ENCODE measurements around the gene SERINC5. TPM values are rescaled to one million over a fixed set of nuclear protein-coding genes. Genes with fewer than 3 reads are reported as not detected.
"Not testable (repeated sequence)": the region's sequence is repeated elsewhere in the genome, so short reads cannot be mapped to it uniquely, and the experiment has no call there.

Gene SERINC5
- 10.7 TPM for total RNA-seq
- long read RNA-seq, full-length matches to known transcripts: 1 of 4 reads
- long read RNA-seq, partial matches to known transcripts: 0 of 4 reads
- long read RNA-seq, other reads (novel, unspliced or antisense): 3 of 4 reads

DNA sequence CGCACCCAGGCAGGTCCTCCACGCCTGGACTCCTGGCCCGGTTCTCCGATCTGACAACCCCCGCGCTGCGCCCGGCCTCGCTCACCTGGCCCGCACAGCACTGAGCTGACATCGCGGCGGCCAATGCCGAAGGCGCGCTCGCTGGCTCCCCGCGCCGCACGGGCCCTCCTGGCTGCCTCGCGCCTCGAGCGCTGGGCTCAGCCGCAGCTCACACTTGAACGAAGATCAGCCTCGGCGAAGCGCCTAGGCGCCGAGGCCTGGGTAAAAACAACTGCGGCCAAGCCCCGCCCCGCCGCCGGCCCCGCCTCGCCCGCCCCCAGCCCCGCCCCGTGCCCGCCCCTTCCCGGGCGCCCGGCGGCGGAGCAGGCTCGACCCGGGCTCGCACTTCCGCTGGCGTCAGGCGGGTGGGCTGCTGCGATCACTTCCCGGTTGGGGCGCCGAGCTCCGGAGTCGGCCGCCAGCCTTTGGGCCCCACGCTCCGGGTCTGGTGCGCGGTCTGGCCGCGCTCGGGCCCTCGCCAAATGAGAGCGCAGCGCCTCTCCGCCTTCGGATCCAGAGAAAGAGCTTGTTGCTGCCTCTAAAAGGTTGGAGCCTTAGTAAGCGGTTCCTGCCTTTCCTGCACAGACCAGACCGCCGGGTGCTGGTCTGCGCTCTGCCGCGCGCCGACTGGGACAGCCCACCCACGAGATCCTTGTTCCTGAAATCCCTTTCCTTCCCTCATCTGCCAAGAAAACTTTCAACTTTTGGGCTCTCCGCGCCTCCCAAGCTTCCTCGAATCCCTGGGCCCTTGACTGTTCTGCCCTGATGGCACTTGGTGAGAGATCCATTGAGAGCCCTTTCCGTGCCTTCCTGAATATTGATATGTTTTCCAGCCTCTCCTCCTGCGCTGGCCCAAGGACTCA, at the start of gene SERINC5:
Gene SERINC5, minus strand, starts transcription at position 238 of the 902 bp plus-strand sequence. Its CDS starts 126 bp downstream, at position 112.
- DNase-seq: peak; percentile 92
- intact Hi-C loops (cut with DNase I): no loop called here
- peak; percentile 93 for ATAC-seq (ENCODE audit: poor library complexity)

DNA sequence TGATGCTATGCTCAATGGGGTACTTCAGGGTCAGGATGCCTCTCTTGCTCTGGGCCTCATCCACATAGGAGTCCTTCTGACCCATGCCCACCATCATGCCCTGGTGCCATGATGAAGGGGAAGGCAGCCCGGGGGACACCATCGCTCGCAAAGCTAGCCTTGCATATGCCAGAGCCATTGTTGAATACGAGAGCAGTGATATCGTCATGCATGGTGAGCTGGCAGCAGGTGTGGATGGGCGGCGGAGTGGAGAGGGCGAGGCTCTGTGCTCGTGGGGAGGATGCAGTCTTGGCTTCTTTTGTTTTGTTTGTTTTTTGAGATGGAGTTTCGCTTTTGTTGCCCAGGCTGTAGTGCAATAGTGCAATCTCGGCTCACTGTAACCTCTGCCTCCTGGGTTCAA, 46.8 kb upstream of the SERINC5 start:
- intact Hi-C loops (cut with DNase I): no loop called here
- DNase-seq: no peak
- no peak for ATAC-seq (ENCODE audit: poor library complexity)

DNA sequence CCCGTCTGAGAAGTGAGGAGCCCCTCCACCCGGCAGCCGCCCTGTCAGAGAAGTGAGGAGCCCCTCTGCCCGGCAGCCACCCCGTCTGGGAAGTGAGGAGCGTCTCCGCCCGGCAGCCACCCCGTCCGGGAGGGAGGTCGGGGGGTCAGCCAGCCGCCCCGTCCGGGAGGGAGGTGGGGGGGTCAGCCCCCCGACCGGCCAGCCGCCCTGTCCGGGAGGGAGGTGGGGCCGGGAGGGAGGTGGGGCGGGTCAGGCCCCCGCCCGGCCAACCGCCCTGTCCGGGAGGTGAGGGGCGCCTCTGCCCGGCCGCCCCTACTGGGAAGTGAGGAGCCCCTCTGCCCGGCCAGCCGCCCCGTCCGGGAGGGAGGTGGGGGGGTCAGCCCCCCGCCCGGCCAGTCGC, 45.5 kb upstream of the SERINC5 start:
- intact Hi-C loops (cut with DNase I); DNase-seq; ATAC-seq (ENCODE audit: poor library complexity): not testable (repeated sequence)

DNA sequence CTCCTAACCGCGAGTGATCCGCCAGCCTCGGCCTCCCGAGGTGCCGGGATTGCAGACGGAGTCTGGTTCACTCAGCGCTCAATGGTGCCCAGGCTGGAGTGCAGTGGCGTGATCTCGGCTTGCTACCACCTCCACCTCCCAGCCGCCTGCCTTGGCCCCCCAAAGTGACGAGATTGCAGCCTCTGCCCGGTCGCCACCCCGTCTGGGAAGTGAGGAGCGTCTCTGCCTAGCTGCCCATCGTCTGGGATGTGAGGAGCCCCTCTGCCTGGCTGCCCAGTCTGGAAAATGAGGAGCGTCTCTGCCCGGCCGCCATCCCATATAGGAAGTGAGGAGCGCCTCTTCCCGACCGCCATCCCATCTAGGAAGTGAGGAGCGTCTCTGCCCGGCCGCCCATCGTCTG, 44.9 kb upstream of the SERINC5 start:
- ATAC-seq (ENCODE audit: poor library complexity); intact Hi-C loops (cut with DNase I); DNase-seq: not testable (repeated sequence)

DNA sequence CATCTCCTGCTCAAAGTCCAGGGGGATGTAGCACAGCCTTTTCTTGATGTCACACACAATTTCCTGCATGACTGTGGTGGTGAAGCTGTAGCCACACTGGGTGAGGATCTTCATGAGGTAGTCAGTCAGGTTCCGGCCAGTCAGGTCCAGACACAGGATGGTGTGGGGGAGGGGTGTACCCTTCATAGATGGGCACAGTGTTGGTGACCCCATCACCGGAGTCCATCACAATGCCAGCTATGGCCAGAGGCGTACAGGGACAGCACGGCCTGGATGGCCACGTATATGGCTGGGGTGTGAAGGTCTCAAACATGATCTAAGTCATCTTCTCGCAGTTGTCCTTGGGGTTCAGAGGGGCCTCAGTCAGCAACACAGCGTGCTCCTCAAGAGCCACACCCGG, 44.3 kb upstream of the SERINC5 start:
- intact Hi-C loops (cut with DNase I): no loop called here
- DNase-seq: no peak

DNA sequence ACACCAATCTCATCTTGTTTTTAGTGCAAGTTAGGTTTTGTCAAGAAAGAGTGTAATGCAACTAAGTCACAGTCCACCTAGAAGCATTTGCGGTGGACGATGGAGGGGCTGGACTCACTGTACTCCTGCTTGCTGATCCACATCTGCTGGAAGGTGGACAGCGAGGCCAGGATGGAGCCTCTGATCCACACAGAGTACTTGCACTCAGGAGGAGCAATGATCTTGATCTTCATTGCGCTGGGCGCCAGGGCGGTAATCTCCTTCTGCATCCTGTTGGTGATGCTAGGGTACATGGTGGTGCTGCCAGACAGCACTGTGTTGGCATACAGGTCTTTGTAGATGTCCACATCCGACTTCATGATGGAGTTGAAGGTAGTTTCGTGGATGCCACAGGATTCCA, 43.8 kb upstream of the SERINC5 start:
- intact Hi-C loops (cut with DNase I): no loop called here
- no peak for DNase-seq
- ATAC-seq (ENCODE audit: poor library complexity): no peak

More for the DNA sequence above, 44.3 kb upstream of the SERINC5 start:
- ATAC-seq (ENCODE audit: poor library complexity): no peak

DNA sequence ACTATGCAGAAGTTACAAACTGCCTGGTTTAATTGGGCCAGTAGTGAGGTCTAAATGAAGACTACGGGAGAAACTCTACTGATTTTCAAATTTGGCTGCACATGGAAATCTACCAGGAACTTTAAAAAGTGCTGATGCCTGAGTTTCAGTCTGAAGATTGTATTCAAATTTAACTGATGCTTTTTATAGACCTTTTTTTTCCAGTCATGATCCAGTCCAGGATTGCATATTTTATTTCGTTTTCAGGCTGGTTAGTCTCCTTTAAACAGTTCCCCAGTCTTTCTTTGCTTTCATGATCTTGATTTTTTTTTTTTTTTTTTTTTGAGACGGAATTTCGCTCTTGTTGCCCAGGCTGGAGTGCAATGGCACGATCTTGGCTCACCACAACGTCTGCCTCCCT, 40.3 kb upstream of the SERINC5 start:
- no peak for ATAC-seq (ENCODE audit: poor library complexity)
- intact Hi-C loops (cut with DNase I): no loop called here
- DNase-seq: no peak

DNA sequence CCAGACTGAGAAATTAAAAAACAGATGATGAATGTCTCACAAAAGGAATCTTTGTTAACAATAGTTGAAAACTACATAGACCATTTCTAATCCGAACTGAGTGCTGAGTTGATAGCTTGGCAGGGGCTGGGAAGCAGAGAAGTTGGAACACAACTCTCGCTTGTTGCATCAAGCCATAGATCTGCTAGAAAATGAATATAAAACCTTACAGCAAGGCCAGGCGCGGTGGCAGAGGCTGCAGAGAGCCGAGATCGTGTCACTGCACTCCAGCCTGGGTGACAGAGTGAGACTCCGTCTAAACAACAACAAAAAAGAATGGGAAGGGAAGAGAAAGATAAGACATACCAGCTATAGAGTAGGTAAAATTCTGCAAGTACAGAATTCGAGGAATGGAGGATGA, 35.9 kb upstream of the SERINC5 start:
- DNase-seq: no peak
- intact Hi-C loops (cut with DNase I): no loop called here
- ATAC-seq (ENCODE audit: poor library complexity): no peak

DNA sequence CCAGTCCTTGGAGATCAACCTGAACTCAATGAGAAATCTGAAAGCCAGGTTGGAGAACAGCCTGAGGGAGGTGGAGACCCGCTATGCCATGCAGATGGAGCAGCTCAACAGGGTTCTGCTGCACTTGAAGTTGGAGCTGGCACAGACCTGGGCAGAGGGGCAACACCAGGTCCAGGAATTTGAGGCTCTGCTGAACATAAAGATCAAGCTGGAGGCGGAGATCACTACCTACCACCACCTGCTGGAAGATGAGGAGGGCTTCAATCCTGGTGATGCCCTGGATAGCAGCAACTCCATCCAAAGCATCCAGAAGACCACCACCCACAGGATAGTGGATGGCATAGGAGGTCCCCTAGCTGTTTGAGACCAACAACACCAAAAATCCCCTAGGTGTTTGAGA, 33.5 kb upstream of the SERINC5 start:
- DNase-seq (no peak), ATAC-seq (ENCODE audit: poor library complexity) (no peak)
- intact Hi-C loops (cut with DNase I): no loop called here

DNA sequence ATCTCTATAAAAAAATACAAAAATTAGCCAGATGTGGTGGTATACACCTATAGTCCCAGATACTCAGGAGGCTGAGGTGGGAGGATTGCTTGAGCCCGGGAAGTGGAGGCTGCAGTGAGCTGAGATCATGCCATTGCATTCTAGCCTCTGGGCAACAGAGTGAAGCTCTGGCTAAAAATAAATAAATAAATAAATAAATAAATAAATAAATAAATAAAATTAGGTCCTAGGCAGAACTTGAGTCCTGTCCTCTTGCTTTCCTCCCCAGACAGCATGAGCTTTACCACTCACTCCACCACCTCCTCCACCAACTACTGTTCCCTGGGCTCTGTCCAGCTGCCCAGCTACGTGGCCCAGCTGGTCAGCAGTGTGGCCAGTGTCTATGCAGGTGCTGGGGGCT, 32.3 kb upstream of the SERINC5 start:
- ATAC-seq (ENCODE audit: poor library complexity) (no peak), DNase-seq (no peak)
- intact Hi-C loops (cut with DNase I): no loop called here

DNA sequence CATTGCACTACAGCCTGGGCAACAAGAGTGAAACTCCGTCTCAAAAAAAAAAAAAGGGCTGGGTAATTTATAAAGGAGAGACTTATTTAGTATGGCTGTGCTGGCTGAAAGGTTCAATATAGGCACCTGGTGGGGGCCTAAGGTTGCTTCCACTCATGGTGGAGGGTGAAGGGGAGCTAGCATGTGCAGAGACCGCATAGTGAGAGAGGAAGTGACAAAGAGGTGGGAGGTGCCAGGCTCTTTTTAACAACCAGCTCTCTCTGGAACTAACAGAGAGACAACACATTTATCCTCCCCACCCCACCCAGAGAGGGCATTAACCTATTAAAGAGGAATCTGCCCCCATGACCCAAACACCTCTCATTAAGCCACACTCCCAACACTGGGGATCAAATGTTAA, 28.9 kb upstream of the SERINC5 start:
- intact Hi-C loops (cut with DNase I): no loop called here
- no peak for DNase-seq
- ATAC-seq (ENCODE audit: poor library complexity): no peak

DNA sequence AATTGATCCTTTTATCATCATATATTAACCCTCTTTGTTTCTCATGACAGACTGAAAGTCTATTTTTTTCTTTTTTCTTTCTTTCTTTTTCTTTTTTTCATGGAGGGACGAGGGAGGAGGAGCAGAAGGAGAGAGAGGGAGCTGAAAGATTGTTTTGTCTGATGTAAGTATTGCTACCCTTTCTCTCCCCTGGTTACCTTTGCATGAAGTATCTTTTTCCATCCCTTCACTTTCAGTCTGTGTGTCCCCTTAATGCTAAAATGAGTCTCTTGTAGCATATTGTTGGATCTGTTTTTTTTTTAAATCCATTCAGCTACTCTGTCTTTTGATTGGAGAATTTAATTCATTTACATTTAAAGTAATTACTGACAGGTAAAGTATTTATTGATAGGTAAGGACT, 27.5 kb upstream of the SERINC5 start:
- intact Hi-C loops (cut with DNase I): no loop called here
- ATAC-seq (ENCODE audit: poor library complexity): no peak
- no peak for DNase-seq

DNA sequence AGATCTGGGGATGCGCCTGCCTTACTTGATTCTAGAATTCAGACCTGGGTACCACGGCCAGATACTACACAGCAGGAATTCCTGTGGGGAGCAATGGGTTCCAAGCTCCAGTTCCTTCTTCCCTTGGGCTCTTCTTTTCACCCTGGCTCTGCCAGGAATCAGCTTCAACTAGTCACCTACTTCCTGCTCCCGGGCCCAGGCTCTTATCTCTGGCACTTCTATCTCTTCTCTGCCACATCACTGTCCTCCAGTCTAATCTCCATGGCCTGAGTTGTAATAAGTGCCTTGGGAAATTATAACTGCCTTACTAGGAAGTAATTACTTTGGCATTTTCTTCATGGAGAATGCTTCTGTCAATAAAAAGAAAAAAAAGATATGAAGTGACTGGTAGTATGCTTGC, 26.2 kb upstream of the SERINC5 start:
- DNase-seq: no peak
- intact Hi-C loops (cut with DNase I): no loop called here
- ATAC-seq (ENCODE audit: poor library complexity): no peak

DNA sequence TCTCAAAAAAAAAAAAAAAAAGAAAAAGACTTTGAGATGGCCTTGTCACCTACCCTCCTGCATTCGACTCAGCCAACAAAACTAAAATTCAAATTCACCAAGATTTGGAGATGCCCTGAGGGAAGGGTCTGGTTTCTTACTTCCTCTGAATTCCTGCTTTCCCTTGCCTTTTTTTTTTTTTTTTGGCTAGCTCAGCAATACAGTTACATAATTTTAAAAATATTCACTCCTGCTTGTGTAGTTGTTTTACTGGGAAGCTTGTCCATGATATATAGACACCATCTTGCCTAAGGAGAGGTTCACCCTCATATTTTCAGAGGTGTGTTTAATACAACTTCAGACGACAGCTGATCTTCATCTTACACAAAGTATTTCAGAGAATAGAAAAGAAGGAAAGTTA, 21.3 kb upstream of the SERINC5 start:
- ATAC-seq (ENCODE audit: poor library complexity) (no peak), DNase-seq (no peak)
- intact Hi-C loops (cut with DNase I): loop anchor here (10.0 kb wide), 1 partner anchor 182 kb away; no protein-coding TSS in a partner anchor

DNA sequence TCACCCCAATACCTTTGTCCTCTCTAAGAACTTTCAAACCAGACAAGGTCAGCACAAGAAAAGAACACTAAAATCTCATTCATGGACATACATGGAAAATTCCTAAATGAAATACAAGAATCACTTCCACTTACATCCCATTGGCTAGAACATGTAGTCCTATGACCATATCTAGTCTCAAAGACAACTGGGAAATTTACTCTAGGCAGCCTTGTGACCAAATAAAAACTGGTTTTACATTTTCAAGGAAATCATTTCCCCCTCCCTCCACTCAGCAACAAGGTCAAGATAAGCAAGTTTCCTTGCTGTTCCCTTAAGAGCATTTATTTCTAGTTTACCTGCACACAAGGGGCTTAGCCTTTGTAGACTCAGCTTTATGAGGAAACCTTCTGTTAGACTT, 20.3 kb upstream of the SERINC5 start:
- intact Hi-C loops (cut with DNase I): loop anchor here (10.0 kb wide), 1 partner anchor 181 kb away; no protein-coding TSS in a partner anchor
- DNase-seq (no peak), ATAC-seq (ENCODE audit: poor library complexity) (no peak)

DNA sequence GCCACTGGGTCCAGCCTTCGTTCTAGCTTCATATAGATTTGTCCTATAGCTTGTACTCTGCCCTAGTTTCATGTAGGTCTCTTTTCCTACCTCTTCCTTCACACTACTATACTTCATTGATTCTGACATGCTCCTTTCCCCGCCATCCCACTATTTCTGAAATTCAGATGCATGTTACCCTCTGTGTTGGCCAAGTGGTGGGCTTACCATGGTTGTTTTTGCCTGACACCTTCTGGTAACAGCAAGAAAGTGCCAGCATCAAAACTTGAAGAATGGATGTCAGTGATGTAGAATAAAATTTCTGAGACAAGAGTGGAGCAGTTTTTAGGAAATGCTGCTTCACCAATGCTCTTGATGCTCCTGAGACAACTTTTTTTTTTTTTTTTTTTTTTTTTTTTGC, 19.5 kb upstream of the SERINC5 start:
- DNase-seq (no peak), ATAC-seq (ENCODE audit: poor library complexity) (peak; percentile 68)
- intact Hi-C loops (cut with DNase I): loop anchor here (10.0 kb wide), 1 partner anchor 181 kb away; no protein-coding TSS in a partner anchor

DNA sequence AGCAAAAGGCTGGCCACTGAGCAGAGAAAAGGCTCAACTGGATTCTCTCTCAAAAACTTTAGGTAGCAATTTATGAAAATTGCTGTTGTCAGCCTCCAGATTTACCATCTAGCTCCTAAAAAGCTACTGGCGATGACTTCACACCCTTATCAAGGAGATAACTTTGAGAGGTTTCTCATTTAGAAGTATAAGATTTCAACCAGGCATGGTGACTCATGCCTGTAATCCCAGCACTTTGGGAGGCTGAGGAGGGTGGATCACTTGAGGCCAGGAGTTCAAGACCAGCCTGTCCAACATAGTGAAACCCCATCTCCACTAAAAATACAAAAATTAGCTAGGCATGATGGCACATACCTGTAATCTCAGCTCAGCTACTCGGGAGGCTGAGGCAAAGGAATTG, 14.7 kb upstream of the SERINC5 start:
- intact Hi-C loops (cut with DNase I): loop anchor here (10.0 kb wide), 1 partner anchor 176 kb away; no protein-coding TSS in a partner anchor
- not testable (repeated sequence) for DNase-seq; ATAC-seq (ENCODE audit: poor library complexity)

DNA sequence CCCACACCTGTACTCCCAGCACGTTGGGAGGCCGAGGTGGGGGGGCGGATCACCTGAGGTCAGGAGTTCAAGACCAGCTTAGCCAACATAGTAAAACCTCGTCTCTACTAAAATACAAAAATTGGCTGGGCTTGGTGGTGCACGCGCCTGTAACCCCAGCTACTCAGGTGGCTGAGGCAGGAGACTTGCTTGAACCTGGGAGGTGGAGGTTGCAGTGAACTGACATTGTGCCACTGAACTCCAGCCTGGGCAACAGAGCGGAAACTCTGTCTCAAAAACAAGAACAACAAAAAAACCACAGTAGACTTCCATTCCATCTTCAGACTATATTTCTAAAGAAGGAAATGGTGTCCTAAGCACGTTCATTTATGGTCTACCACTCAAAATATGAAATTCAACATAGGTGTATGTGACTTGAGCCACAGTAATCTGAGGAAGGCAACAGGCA, 14.2 kb upstream of the SERINC5 start:
- no peak for DNase-seq
- no peak for ATAC-seq (ENCODE audit: poor library complexity)
- intact Hi-C loops (cut with DNase I): loop anchor here (10.0 kb wide), 1 partner anchor 175 kb away; no protein-coding TSS in a partner anchor

DNA sequence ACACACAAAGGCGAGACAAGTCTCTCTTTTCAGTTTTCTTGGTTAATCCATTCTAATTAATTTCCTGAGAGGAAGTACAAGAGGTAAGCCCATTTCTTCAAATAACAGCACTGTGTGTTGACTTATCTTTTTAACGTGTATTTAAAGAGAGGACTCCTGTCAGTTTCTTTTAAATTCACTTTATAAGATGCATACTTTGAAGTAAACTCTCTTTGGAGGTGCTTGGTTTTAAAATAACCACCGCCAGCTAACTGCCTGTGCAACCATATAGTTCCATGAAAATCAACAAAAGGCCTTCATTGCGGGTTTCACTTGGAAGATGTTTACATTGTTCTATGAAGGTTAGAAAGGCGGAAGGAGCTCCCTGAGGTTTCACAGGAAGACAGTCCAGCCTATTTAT, 13.1 kb upstream of the SERINC5 start:
- DNase-seq (no peak), ATAC-seq (ENCODE audit: poor library complexity) (no peak)
- intact Hi-C loops (cut with DNase I): no loop called here

DNA sequence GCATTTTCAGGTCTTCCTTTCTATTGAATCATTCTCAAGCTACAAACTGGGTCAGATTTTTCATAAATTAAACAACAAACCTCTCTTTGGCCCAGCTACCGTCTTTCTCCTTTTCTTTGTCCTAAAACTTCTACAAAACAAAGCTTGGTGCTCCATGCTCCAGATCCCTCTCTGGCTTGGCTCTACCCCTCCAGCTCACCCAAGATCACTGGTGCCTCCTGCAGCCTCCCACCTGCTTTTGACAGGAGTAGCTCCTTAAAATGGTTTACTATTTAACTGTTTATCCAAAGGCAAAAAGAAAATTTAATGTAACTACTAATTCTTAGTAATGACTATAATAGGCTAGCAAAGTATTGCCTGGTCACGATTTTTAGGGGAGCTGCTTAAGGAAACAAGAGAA, 10.7 kb upstream of the SERINC5 start:
- intact Hi-C loops (cut with DNase I): no loop called here
- no peak for ATAC-seq (ENCODE audit: poor library complexity)

More for the DNA sequence above, 10.7 kb upstream of the SERINC5 start:
- DNase-seq: no peak
